RKO (cell line): ENCODE results near the gene CDKN1B.
A peak's percentile ranks its signal among the peaks of the same experiment; 100 is the strongest.

ENCODE experiments used
- DNase-seq: peaks from one replicate; pipeline ENCODE4 v3.0.0-alpha.2; 2016; ENCODE audit warnings: low spot score

Gene CDKN1B

GRCh38 chr12:12701457-12701856, 15.7 kb upstream of the CDKN1B start:
- no peak for DNase-seq

DNA sequence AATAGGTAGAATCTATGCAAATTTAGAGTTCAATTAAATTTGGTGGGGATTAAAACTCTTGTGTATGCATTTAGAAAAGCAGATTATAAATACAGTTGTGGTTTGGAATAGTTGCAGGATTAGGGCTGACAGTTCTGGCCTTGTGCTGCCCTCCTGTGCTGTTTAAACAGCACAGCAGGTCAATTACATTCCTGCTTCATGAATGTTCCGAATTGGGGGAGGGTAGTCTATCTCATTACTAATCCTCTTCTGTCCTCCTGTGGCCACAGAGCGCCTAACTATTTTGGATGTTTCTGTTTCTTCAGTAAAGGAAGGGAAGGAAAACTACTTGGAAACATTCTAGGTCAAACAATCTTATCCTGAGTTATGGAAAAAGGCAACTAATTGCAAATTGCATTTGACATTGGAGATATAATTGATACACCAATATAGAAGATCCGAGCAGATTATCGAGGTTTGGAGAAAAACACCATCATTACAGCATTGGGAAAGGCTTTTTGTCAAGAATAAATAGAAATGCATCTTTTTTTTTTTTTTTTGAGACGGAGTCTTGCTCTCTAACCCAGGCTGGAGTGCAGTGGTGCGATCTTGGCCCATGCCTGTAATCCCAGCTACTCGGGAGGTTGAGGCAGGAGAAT, 12.5 kb upstream of the CDKN1B start:
- DNase-seq, result peak; percentile 95

DNA sequence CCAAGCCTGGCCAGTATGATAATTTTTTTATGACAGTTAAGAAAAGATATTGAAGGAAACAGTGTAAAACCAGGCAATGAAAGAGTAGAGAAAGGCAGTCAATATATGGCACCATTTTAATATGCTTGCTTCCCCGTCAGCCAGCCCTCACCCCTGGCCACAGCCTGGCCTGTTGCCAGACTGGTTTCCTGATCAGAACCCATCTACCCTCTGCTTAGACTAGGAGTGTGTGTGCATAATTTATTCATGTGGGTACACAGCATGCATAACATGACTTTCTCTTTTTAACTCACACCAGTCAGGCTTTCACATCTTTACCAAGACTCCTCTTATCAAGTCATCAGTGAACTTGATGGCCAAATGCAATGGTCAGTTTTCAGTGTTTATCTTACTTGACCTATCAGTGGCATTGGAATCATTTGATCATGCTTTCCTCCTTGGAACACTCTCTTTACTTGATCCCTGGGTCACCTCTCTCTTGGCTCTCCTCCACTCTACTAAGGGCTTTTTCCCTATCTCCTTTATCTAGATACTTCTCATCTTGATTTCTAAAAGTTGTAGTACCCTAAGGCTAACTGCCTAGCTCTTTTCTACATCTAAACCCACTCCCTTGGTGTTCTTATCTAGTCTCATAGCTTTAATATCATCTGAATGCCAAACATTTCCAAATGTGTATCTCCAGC, 11.2 kb upstream of the CDKN1B start:
- DNase-seq, result no peak

DNA sequence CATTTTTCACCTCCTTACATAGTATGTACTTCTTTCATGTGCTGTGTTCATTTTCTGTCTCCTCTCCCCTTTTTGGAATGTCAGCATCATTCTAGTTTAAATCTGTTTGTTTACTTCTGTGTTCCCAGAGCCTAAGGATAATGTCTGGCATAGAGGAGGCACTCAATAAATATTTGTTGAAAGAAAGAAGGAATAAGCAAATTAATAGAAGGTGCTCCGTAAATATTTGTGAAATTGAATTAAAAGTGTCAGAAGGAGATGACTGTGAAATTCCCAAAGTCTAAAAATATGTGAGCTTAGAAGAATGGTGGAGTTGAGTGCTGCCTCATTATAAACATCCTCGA, 3.3 kb upstream of the CDKN1B start:
- DNase-seq, result no peak

DNA sequence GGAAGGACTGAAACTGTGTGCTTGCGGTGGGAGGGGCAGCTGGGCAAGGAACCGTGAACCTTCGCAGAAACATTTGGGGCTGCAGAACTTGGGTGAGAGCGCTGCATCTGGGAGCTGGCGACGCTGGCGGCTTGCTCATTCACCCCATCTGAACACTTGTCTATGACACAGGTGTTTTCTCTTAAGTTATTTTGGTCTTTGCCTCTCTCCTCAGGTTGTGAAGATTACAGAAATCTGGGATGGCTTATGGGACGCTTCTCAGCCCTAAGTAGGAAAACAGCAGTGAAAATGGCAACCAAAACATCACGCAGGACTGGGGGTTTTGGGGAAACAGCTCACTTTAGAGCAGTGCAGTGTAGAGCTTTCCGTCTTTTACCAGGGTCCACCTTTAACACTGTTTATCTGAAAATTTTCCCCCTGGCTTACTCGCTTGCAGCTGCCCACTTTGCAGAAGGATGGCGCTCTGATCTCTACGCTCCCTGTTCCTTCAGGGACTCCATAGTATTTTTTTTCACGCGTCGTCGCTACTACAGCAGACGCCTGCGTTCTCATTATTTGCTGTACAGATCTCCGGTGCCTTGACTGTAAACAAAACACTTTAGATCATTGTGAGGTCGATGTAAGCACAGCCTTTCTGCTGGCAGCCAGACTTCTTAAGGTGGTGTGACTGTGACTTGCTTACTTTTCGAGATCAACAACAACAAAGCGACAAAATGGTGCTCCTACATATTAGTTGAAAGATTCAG, 2.7 kb upstream of the CDKN1B start:
- no peak for DNase-seq

- no peak for DNase-seq
Observed at GRCh38 chr12:12715128-12715458, 2.1 kb upstream of the CDKN1B start.

DNA sequence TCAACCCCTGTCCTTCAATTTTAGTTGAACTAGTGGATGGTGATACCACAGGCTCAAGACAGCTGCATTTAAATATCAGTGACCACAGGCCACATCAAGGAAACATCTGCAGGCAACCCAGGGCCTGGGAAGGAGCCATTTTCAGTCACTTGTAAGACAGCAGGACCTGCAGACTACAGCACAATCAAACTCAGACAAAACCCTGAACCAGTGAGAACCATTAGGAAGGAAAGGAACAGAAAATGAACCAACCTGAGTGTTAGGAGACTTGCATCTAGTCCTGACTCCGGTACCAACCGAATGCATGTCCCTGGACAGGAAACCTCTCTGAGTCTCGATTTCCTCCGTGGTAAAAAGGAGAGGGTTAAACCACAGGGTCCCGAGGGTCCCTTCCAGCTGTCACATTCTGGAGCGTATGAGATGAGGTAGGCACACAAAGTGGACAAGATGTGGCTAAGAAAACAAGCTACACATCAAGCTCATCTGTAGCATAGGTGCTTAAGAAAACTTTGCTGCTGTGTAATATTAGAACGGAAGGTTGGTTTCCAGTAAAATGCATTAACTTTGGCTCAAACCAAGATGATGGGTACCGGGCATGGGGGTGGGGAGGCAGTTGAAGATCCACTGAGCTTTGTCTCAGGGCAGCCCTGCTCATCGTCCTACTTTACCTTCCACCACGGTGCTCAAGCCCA, 1.6 kb upstream of the CDKN1B start:
- no peak for DNase-seq

GRCh38 chr12:12716151-12716792, 896 bp upstream of the CDKN1B start:
- DNase-seq, result peak; percentile 16

GRCh38 chr12:12717586-12718380, 615 bp downstream of the CDKN1B start:
- peak; percentile 65 for DNase-seq

- no peak for DNase-seq
Observed at GRCh38 chr12:12718381-12718759, 1.2 kb downstream of the CDKN1B start.

DNA sequence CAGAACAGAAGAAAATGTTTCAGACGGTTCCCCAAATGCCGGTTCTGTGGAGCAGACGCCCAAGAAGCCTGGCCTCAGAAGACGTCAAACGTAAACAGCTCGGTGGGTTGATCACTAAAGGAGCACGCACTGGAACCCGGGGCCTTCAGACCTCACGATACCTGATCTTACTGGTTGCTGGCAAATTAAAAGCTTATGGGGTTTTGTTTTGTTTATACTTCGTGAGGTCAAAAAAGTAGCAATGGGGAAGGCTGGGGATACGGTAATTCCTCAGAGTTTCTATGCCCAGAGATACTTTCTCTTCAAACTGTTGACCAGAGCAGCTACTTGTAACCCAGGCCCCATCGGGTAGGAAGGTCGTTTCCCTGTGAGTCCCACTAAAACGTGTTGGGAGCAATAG, 1.7 kb downstream of the CDKN1B start:
- peak; percentile 63 for DNase-seq

DNA sequence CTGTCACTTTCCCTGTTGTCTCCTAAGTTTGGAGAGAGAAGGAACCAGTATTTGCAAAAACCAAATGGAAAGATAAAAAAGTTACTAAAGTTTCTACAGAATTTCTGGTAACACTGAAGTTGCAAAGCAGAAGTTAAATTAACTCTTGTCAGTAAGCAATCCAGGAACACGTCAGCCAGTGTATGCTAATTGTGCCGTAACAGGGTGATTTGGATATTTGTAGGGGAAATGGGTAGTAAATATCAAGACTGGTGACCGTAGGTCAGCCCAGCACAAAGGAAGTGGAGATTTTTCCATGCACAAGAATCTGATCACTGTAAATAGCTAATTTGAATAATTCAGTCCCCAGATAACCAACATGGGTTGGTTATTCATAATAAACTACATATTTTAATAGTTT, 2.3 kb downstream of the CDKN1B start:
- DNase-seq, result peak; percentile 84

- DNase-seq, result peak; percentile 39
Observed at GRCh38 chr12:12720052-12720451, 2.9 kb downstream of the CDKN1B start.

DNA sequence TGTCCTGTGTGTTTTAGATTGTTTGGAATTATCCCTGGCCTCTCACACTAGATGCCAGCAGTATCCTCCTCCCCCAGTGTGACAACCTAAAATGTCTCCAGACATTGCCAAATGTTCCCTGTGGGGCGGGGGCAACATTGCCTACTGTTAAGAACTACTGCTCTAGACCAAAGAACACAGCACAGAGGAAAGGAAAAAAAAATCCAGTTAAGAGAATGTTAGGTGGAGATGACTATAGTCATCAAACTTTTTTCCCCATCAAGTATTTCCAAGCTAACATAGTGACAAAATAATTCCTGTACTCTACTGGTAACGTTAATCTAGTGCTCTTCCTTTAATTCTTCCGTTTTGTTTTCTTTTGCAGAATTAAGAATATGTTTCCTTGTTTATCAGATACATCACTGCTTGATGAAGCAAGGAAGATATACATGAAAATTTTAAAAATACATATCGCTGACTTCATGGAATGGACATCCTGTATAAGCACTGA, 3.5 kb downstream of the CDKN1B start:
- DNase-seq, result peak; percentile 31

DNA sequence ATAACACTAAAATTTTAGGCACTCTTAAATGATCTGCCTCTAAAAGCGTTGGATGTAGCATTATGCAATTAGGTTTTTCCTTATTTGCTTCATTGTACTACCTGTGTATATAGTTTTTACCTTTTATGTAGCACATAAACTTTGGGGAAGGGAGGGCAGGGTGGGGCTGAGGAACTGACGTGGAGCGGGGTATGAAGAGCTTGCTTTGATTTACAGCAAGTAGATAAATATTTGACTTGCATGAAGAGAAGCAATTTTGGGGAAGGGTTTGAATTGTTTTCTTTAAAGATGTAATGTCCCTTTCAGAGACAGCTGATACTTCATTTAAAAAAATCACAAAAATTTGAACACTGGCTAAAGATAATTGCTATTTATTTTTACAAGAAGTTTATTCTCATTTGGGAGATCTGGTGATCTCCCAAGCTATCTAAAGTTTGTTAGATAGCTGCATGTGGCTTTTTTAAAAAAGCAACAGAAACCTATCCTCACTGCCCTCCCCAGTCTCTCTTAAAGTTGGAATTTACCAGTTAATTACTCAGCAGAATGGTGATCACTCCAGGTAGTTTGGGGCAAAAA, 4.1 kb downstream of the CDKN1B start:
- DNase-seq, result peak; percentile 21

- DNase-seq, result no peak
Observed at GRCh38 chr12:12721814-12722434, 4.8 kb downstream of the CDKN1B start.

DNA sequence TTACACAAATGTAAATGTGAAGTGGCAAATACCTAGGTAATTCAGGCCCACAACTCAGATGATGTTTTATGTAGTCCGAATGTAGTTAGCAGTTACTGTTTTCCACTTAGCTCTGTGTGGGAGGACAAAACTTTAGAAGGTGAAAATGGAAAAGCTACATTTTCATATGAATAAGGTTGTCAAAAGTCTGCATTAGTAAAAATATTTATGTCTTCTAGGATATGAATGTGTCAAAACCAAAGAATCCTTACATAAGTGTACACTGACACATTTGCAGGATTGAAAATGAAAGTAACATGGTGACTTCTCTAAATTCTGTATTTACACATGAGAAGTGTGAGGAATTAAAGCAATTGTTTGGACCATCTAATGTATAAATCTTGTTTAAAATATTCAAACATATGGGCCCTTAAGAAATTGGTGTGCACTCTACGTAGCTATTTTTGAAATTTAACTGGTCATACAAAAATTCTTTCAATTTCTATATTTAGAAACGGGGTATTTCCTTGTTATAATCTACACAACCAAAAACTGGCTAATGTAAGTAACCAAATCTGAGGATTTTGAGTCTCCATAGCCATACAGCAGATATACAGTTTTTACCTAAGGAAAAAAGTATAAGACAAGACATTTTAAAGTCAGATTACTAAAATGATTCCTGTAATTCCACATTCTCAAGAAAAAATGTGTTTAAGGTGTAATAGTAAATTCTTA, 5.4 kb downstream of the CDKN1B start:
- peak; percentile 71 for DNase-seq

DNA sequence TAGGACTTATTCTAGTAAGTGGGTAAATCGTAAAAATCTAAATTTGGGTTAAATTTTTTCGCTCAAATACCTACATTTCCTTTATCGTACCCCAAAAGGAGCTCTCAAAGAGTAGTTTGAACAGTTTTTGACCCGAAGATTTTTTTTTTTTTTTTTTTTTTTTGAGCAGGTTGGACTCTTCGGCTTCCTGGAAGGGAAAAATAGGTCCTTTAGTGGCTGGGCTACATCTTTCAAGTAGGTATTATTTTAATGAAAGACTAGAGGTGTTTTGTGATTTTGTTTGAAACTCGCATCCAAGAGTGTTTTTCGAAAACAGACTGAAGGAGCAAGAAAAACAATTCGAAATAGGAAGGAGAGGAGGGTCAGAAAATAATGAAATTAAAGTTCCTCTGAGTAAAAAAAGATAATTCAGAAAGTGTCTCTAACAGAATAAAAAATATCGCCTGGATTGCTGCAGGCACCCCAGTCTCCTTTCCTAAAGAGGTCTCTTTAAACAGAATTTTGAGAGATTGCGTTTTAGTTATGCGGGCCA, 6.0 kb downstream of the CDKN1B start:
- peak; percentile 41 for DNase-seq

DNA sequence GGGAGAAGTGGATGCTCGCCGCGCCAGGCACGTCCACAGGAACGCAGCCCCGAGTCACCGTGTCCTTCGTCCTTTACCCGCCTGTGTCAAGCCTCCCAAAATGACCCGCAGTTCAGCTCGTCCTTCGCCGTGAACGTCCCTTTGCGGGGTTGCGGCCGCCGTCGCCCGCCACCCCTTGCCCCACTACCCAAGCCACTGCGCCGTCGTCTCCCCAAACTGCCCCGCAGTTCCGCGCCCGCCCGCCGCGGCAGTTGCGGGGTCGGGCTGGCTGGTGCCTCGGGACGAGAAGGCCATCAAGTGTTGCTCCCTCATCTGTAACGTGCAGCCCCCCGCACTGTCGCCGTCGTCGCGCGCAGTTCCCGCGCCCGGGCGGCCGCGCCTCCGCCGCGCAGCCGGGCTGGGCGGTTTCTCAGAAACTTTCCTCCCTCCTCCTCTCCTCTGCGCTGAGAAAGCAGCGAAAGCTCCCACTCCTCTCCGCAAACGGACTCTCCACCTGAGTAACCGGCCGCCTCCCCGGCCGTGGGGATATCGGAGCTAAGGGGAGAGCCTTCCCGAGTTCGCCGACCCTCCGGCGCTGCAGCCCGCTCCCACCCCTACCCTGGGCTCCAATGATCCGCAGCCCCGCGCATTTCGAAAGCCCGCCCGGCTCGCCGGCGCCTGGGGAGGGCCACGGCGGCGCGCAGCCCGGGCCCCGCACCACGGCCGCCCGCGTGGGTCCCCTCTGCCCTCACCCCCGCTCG, 6.7 kb downstream of the CDKN1B start:
- DNase-seq, result peak; percentile 15
